Right lobe of liver (tissue), 4 donors: ENCODE results near the gene ASB4.
"Not testable (repeated sequence)": the region's sequence is repeated elsewhere in the genome, so short reads cannot be mapped to it uniquely, and the experiment has no call there.

Experiments used
- POLR2A ChIP-seq: fragments of 450-650 bp; IDR thresholded peaks from one replicate; pipeline ENCODE4 v1.6.1; 2017; ENCODE audit warnings: antibody characterized with exemption, mild to moderate bottlenecking
- TF ChIP-seq, protein P1 (sequence below), 4 donors: fragments of 200-600 bp in 3 of 4; fragments of 450-650 bp in 1 of 4; IDR thresholded peaks; one replicate each; pipeline versions ENCODE4 v1.5.1 to v1.8.0; 2016 to 2022; ENCODE audit warnings: antibody characterized with exemption in 4 of 4, mild to moderate bottlenecking in 2 of 4
- donor health status: DM: no; HTN: no; CAD: no.
- donor health status: DM: no; HTN: no; CAD: no.
- donor health status: DM: no; HTN: yes; CAD: no.

DNA sequence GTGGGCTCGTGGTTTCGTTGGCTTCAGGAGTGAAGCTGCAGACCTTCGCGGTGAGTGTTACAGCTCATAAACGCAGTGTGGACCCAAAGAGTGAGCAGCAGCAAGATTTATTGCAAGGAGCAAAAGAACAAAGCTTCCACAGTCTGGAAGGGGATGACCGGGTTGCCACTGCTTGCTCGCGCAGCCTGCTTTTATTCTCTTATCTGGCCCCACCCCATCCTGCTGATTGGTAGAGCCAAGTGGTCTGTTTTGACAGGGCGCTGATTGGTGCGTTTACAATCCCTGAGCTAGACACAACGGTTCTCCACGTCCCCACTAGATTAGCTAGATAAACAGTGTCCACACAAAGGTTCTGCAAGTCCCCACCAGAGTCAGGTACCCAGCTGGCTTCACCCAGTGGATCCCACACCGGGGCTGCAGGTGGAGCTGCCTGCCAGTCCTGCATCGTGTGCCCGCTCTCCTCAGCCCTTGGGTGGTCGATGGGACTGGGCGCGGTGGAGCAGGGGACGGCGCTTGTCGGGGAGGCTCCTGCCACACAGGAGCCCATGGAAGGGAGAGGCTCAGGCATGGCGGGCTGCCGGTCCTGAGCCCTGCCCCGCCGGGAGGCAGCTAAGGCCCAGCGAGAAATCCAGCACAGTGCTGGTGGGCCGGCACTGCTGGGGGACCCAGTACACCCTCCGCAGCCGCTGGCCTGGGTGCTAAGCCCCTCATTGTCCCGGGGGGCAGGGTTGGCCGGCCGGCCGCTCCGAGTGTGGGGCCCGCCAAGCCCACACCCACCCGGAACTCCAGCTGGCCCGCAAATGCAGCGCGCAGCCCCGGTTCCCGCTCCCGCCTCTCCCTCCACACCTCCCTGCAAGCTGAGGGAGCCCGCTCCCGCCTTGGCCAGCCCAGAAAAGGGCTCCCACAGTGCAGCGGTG lies 66.5 kb downstream of the ASB4 start:
- TF ChIP-seq, protein P1, sequence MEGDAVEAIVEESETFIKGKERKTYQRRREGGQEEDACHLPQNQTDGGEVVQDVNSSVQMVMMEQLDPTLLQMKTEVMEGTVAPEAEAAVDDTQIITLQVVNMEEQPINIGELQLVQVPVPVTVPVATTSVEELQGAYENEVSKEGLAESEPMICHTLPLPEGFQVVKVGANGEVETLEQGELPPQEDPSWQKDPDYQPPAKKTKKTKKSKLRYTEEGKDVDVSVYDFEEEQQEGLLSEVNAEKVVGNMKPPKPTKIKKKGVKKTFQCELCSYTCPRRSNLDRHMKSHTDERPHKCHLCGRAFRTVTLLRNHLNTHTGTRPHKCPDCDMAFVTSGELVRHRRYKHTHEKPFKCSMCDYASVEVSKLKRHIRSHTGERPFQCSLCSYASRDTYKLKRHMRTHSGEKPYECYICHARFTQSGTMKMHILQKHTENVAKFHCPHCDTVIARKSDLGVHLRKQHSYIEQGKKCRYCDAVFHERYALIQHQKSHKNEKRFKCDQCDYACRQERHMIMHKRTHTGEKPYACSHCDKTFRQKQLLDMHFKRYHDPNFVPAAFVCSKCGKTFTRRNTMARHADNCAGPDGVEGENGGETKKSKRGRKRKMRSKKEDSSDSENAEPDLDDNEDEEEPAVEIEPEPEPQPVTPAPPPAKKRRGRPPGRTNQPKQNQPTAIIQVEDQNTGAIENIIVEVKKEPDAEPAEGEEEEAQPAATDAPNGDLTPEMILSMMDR (IDR thresholded peaks at IDR 0.05) = not testable (repeated sequence)
- not testable (repeated sequence) for TF ChIP-seq POLR2A
